ENCODE data around the gene KCNJ12.

- TF ChIP-seq, protein P1, sequence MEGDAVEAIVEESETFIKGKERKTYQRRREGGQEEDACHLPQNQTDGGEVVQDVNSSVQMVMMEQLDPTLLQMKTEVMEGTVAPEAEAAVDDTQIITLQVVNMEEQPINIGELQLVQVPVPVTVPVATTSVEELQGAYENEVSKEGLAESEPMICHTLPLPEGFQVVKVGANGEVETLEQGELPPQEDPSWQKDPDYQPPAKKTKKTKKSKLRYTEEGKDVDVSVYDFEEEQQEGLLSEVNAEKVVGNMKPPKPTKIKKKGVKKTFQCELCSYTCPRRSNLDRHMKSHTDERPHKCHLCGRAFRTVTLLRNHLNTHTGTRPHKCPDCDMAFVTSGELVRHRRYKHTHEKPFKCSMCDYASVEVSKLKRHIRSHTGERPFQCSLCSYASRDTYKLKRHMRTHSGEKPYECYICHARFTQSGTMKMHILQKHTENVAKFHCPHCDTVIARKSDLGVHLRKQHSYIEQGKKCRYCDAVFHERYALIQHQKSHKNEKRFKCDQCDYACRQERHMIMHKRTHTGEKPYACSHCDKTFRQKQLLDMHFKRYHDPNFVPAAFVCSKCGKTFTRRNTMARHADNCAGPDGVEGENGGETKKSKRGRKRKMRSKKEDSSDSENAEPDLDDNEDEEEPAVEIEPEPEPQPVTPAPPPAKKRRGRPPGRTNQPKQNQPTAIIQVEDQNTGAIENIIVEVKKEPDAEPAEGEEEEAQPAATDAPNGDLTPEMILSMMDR (conservative IDR thresholded peaks at IDR 0.05 in 1 of 2, IDR thresholded peaks at IDR 0.05 in 1 of 2; ENCODE audit: extremely low read depth in 1 of 2, insufficient read depth in 1 of 2, low read depth in 1 of 2, low read length in 2 of 2) = no peak
- no peak for TF ChIP-seq EZH2 (IDR thresholded peaks at IDR 0.05; ENCODE audit: borderline replicate concordance, low read length)
These were observed 17.3 kb upstream of the KCNJ12 start for GRCh38 chr17:21358682-21359482.
